ENCODE data around the gene TRIO. TPM values are rescaled to one million over a fixed set of nuclear protein-coding genes. Genes with fewer than 3 reads are reported as not detected.

Gene TRIO
- total RNA-seq, 2 experiments from 2014 or later, result 4.1 to 6.5 TPM

DNA sequence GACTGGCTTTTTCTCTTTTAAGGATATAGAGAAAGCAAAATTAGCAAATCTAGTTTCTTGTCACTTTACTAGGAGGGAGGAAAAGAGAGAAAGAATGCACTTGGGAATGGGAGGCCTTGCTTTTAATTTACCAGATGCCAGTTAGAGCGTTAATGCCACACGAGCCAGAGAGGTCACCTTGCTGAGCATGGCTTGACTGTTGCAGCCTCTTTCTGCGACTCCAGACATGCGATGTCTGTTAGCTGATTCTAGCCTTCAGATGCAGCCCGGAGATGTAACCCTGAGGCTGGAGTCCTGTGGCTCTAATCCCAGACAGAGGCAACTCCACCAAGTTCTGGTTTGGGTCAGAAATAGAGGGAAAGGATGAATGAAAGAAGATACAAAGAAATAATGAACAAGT lies 152.5 kb downstream of the TRIO start:
- POLR2A ChIA-PET, result no interaction called here
- intact Hi-C loops (cut with DNase I, micrococcal nuclease), result no loop called here
- Mint-ChIP-seq H3K9me3 (no peaks in the 10 kb centered on the region), H3K27ac (no peak overlapping the region), H3K27me3 (no peaks in the 10 kb centered on the region), H3K4me1 (ENCODE audit: low read depth) (no peaks in the 10 kb centered on the region), H3K4me3 (no peak overlapping the region), H3K36me3 (ENCODE audit: low read depth) (no peaks in the 10 kb centered on the region)
- ATAC-seq (ENCODE audit: poor library complexity), result no peak
- CTCF ChIA-PET, result no interaction called here
- TF ChIP-seq, protein P1, sequence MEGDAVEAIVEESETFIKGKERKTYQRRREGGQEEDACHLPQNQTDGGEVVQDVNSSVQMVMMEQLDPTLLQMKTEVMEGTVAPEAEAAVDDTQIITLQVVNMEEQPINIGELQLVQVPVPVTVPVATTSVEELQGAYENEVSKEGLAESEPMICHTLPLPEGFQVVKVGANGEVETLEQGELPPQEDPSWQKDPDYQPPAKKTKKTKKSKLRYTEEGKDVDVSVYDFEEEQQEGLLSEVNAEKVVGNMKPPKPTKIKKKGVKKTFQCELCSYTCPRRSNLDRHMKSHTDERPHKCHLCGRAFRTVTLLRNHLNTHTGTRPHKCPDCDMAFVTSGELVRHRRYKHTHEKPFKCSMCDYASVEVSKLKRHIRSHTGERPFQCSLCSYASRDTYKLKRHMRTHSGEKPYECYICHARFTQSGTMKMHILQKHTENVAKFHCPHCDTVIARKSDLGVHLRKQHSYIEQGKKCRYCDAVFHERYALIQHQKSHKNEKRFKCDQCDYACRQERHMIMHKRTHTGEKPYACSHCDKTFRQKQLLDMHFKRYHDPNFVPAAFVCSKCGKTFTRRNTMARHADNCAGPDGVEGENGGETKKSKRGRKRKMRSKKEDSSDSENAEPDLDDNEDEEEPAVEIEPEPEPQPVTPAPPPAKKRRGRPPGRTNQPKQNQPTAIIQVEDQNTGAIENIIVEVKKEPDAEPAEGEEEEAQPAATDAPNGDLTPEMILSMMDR (IDR thresholded peaks at IDR 0.05), result no peak
- H3K9me3 ChIP-seq (ENCODE audit: control insufficient read depth in 1 of 2, insufficient read depth in 1 of 2, low read length in 2 of 2), result no peaks in the 10 kb centered on the region
- H3K36me3 ChIP-seq (ENCODE audit: insufficient read depth, low read length), result no peaks in the 10 kb centered on the region
- H3K4me3 ChIP-seq (ENCODE audit: low read length), result no peak overlapping the region
- no peak overlapping the region for H3K27ac ChIP-seq (ENCODE audit: low read depth in 1 of 2, low read length in 2 of 2)
- DNase-seq, result no peak
- H3K27me3 ChIP-seq (ENCODE audit: control insufficient read depth in 1 of 2, insufficient read depth in 2 of 2, low read length in 2 of 2), result no peaks in the 10 kb centered on the region
- H3K4me1 ChIP-seq (ENCODE audit: insufficient read depth, low read length), result no peaks in the 10 kb centered on the region

DNA sequence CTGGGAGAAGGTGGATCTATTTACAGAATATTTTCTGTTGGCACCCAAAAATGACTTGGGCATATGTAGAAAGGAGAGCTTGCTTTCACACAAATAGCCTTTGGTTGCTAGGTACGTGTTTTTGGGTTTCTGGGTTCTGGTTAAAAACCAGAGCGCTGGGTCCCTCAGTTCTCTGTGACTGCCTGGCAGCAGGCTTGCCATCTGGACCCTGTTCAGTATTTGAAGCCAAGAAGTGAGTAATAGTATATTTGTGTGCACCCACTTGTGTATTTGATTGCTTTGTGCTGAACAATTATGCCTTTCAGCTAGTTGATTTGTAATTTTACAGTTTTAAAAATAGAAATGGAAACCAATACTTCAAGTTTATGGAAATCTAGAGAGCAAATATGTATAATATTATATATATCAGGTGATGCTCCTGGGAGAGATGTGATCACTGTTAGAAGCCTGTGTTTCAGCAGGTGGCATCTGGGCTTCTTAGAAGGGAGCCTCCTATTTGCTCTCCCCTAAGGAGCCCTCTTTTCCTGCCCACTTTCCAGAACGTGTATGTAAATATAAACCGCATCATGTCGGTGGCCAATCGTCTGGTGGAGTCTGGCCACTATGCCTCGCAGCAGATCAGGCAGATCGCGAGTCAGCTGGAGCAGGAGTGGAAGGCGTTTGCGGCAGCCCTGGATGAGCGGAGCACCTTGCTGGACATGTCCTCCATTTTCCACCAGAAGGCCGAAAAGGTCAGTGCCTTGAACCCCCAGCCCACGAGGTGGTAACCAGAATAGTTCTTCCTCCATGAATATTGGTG lies 153.6 kb downstream of the TRIO start:
- ChIA-PET CTCF (no interaction called here), POLR2A (no interaction called here)
- no peak for ATAC-seq (ENCODE audit: poor library complexity)
- Mint-ChIP-seq H3K27ac (no peak overlapping the region), H3K36me3 (ENCODE audit: low read depth) (no peaks in the 10 kb centered on the region), H3K4me3 (no peak overlapping the region), H3K9me3 (no peaks in the 10 kb centered on the region), H3K27me3 (no peaks in the 10 kb centered on the region), H3K4me1 (ENCODE audit: low read depth) (no peaks in the 10 kb centered on the region)
- no peaks in the 10 kb centered on the region for H3K4me1 ChIP-seq (ENCODE audit: insufficient read depth, low read length)
- intact Hi-C loops (cut with DNase I, micrococcal nuclease), result no loop called here
- no peaks in the 10 kb centered on the region for H3K36me3 ChIP-seq (ENCODE audit: insufficient read depth, low read length)
- TF ChIP-seq, protein P1 (IDR thresholded peaks at IDR 0.05), result no peak
- H3K27me3 ChIP-seq (ENCODE audit: control insufficient read depth in 1 of 2, insufficient read depth in 2 of 2, low read length in 2 of 2), result no peaks in the 10 kb centered on the region
- H3K27ac ChIP-seq (ENCODE audit: low read depth in 1 of 2, low read length in 2 of 2), result no peak overlapping the region
- no peak overlapping the region for H3K4me3 ChIP-seq (ENCODE audit: low read length)
- no peaks in the 10 kb centered on the region for H3K9me3 ChIP-seq (ENCODE audit: control insufficient read depth in 1 of 2, insufficient read depth in 1 of 2, low read length in 2 of 2)
- DNase-seq, result no peak

DNA sequence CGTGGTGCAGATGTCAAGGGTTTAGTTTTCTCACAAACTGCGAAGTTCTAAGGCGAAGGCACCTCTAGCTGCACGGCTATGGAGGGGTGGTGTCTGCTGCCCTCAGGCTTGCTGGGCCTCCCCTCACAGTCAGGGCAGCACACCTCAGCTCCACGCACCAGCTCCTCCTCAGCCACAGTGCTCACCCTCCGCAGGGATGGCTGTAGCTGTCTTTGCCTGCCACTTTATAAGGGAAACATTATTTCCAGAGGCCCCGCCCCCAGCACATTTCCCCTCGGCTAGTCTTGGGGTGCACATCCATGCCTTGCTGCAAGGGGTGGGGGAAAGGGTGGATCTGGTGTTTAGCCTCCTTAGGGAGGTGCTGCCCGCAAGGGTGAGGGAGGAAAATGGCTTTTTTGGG lies 154.6 kb downstream of the TRIO start:
- no peak overlapping the region for H3K4me3 Mint-ChIP-seq
- no peaks in the 10 kb centered on the region for H3K4me1 Mint-ChIP-seq (ENCODE audit: low read depth)
- DNase-seq (no peak), ATAC-seq (ENCODE audit: poor library complexity) (no peak)
- H3K27me3 Mint-ChIP-seq, result no peaks in the 10 kb centered on the region
- ChIA-PET CTCF (interaction anchor here (0.6 kb wide), 1 partner anchor 570 kb away, joined by 3 read pairs; no protein-coding TSS in a partner anchor), POLR2A (no interaction called here)
- intact Hi-C loops (cut with DNase I, micrococcal nuclease), result no loop called here
- Histone ChIP-seq H3K27ac (ENCODE audit: low read depth in 1 of 2, low read length in 2 of 2) (no peak overlapping the region), H3K4me3 (ENCODE audit: low read length) (no peak overlapping the region), H3K9me3 (ENCODE audit: control insufficient read depth in 1 of 2, insufficient read depth in 1 of 2, low read length in 2 of 2) (no peaks in the 10 kb centered on the region), H3K4me1 (ENCODE audit: insufficient read depth, low read length) (no peaks in the 10 kb centered on the region), H3K36me3 (ENCODE audit: insufficient read depth, low read length) (no peaks in the 10 kb centered on the region), H3K27me3 (ENCODE audit: control insufficient read depth in 1 of 2, insufficient read depth in 2 of 2, low read length in 2 of 2) (no peaks in the 10 kb centered on the region)
- no peak overlapping the region for H3K27ac Mint-ChIP-seq
- TF ChIP-seq, protein P1 (IDR thresholded peaks at IDR 0.05), result no peak
- H3K9me3 Mint-ChIP-seq, result no peaks in the 10 kb centered on the region
- H3K36me3 Mint-ChIP-seq (ENCODE audit: low read depth), result no peaks in the 10 kb centered on the region
